GM12875 (cell line): ENCODE measurements around the gene OAF.

Source experiments
- H3K4me3 ChIP-seq: one replicate; pipeline ENCODE4 v1.5.1; 2011; ENCODE audit warnings: low read depth, low read length, control low read depth
- TF ChIP-seq, protein P1 (sequence below): IDR thresholded peaks from 2 replicates; pipeline ENCODE4 v1.5.1; 2011; ENCODE audit warnings: low read depth, mild to moderate bottlenecking, control low read depth, inconsistent platforms, low read length, moderate library complexity, borderline replicate concordance; ENCODE audit not compliant: insufficient read depth

The OAF gene

DNA sequence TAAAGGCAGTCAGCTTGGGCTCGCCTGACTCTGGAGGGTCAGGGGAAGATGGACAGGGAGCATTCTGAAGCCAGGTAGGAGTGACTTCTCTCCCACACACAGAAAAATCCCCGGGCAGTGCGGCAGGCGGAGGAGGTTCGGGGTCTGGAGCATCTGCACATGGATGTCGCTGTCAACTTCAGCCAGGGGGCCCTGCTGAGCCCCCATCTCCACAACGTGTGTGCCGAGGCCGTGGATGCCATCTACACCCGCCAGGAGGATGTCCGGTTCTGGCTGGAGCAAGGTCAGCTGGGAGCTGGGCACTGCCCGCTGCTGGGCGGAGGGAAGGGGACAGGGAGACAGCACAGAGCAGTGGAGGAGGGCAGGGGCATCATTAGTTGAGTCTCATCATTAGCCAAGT, 15.9 kb downstream of the OAF start:
- TF ChIP-seq, protein P1, sequence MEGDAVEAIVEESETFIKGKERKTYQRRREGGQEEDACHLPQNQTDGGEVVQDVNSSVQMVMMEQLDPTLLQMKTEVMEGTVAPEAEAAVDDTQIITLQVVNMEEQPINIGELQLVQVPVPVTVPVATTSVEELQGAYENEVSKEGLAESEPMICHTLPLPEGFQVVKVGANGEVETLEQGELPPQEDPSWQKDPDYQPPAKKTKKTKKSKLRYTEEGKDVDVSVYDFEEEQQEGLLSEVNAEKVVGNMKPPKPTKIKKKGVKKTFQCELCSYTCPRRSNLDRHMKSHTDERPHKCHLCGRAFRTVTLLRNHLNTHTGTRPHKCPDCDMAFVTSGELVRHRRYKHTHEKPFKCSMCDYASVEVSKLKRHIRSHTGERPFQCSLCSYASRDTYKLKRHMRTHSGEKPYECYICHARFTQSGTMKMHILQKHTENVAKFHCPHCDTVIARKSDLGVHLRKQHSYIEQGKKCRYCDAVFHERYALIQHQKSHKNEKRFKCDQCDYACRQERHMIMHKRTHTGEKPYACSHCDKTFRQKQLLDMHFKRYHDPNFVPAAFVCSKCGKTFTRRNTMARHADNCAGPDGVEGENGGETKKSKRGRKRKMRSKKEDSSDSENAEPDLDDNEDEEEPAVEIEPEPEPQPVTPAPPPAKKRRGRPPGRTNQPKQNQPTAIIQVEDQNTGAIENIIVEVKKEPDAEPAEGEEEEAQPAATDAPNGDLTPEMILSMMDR: no peak
- H3K4me3 ChIP-seq: no peak overlapping the region

- TF ChIP-seq, protein P1: no peak
Observed at GRCh38 chr11:120227228-120227852, 16.5 kb downstream of the OAF start.

DNA sequence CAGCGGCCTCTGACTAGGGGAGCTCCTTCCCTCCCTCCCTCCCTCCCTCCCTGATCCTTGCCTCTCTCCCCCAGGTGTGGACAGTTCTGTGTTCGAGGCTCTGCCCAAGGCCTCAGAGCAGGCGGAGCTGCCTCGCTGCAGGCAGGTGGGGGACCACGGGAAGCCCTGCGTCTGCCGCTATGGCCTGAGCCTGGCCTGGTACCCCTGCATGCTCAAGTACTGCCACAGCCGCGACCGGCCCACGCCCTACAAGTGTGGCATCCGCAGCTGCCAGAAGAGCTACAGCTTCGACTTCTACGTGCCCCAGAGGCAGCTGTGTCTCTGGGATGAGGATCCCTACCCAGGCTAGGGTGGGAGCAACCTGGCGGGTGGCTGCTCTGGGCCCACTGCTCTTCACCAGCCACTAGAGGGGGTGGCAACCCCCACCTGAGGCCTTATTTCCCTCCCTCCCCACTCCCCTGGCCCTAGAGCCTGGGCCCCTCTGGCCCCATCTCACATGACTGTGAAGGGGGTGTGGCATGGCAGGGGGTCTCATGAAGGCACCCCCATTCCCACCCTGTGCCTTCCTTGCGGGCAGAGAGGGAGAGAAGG, 18.1 kb downstream of the OAF start:
- TF ChIP-seq, protein P1: peak; percentile 54; the same call in 1 of the 2 replicates
- H3K4me3 ChIP-seq: no peak overlapping the region

More at GRCh38 chr11:120227228-120227852, 16.5 kb downstream of the OAF start:
- no peak overlapping the region for H3K4me3 ChIP-seq

GRCh38 chr11:120229451-120230424, 18.9 kb downstream of the OAF start:
- TF ChIP-seq, protein P1: peak; percentile 52; the same call in 1 of the 2 replicates
- H3K4me3 ChIP-seq: no peak overlapping the region

GRCh38 chr11:120230433-120231071, 19.7 kb downstream of the OAF start:
- H3K4me3 ChIP-seq: no peak overlapping the region
- TF ChIP-seq, protein P1: no peak

DNA sequence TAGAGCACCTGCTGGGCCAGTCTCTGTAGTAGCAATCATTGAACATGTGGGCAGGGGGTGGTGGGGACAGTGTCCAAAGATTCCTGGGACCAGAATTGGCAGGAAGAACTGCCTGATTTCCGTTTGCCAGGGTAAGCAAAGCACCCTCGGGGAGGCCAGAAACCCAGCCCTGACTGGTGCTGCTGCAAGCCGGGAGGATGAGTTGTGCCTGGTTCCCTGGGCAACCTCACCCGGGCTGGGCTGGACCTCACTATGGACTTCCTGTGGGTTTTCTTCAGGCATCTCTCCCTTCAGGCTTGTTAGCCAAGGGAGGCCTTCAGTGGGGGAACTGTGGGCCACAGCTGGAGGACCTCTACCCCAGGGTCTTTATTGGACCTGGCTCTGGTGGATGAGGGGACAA, 21.1 kb downstream of the OAF start:
- TF ChIP-seq, protein P1: no peak
- no peak overlapping the region for H3K4me3 ChIP-seq
